ENCODE data around the gene MT1M. TPM values are rescaled to one million over a fixed set of nuclear protein-coding genes. Genes with fewer than 3 reads are reported as not detected.
A peak's percentile ranks its signal among the peaks of the same experiment; 100 is the strongest.

MT1M gene
- total and polyA plus RNA-seq, 10 of the 15 experiments (the other 5 are each of a cell fraction or from before 2014, with no cell fraction given): not detected

DNA sequence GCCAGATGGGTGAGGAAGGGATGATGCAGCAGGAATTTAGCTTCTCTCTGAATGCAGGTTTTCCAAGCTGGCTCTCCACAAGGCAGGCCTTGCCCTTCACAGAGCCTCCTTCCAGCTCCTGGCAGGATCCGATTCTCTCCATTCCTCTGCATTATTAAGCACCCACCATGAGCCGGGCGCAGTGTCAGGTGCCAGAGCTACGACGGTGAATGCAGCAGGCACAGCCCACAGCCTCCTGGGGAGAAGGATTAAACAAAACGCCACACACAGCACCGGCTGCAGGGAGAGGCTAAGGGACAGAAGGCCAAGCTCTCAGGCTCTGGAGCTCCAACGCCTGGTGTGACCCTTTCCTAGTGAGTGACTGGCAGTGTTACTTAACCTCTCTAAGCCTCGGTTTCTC lies 31.1 kb upstream of the MT1M start:
- Histone ChIP-seq H3K27me3 (replicated peaks in 1 of 2; ENCODE audit: control insufficient read depth in 2 of 2, insufficient read depth in 2 of 2, low read length in 1 of 2) (no peaks in the 10 kb centered on the region; a peak in 2 of 4 replicates), H3K4me3 (no peak overlapping the region), H4K20me1 (ENCODE audit: control insufficient read depth, insufficient read depth) (no peaks in the 10 kb centered on the region), H2AFZ (ENCODE audit: control insufficient read depth, low read depth, low read length) (no peak overlapping the region), H3K27ac (ENCODE audit: control insufficient read depth, insufficient read depth) (no peak overlapping the region), H3K9ac (ENCODE audit: control insufficient read depth, insufficient read depth, low read length) (no peak overlapping the region), H3K79me2 (ENCODE audit: control insufficient read depth, insufficient read depth, low read length) (no peaks in the 10 kb centered on the region), H3K4me2 (ENCODE audit: control insufficient read depth, insufficient read depth) (no peak overlapping the region), H3K9me3 (replicated peaks; ENCODE audit: control insufficient read depth, insufficient read depth, low read length) (no peaks in the 10 kb centered on the region), H3K36me3 (ENCODE audit: control insufficient read depth in 2 of 2, insufficient read depth in 2 of 2, low read length in 1 of 2) (no peaks in the 10 kb centered on the region), H3K4me1 (ENCODE audit: control insufficient read depth, insufficient read depth, low read length) (no peaks in the 10 kb centered on the region)
- SMC1A ChIA-PET (ENCODE audit: uncharacterized antibody, unreplicated experiment): interaction anchor here (0.9 to 2.8 kb wide), 7 partner anchors 9 to 100 kb away, joined by 3 to 14 read pairs (median 4); no protein-coding TSS in a partner anchor
- POLR2A ChIA-PET: no interaction called here
- WGBS (ENCODE audit: insufficient coverage, insufficient replicate concordance, low lambda C conversion rate, missing lambda C conversion rate): 38% methylated on average over 9 of the region's 9 CpGs
- in situ Hi-C loops (cut with MboI): no loop called here
- FAIRE-seq (no peak), DNase-seq (ENCODE audit: low read depth, low spot score) (no peak), ATAC-seq (no peak)
- no TSS peak for BruUV-seq (replicated peaks)
- TF ChIP-seq POLR2AphosphoS2 (IDR thresholded peaks at IDR 0.05; ENCODE audit: low read depth, low read length) (no peak), RB1 (IDR thresholded peaks at IDR 0.05; ENCODE audit: borderline replicate concordance) (no peak), BCL11A (IDR thresholded peaks at IDR 0.05; ENCODE audit: low read depth, low read length) (no peak)
- CTCF ChIA-PET: interaction anchor here (0.7 to 2.8 kb wide), 20 partner anchors 8 to 528 kb away, joined by 3 to 31 read pairs (median 4); partner anchors contain the start of gene MT1E
- intact Hi-C loops (cut with micrococcal nuclease; ENCODE audit: unreplicated experiment): no loop called here
- RAD21 ChIA-PET (ENCODE audit: unreplicated experiment): interaction anchor here (1.3 to 1.6 kb wide), 4 partner anchors 19 to 101 kb away, joined by 4 to 7 read pairs (median 6); no protein-coding TSS in a partner anchor

DNA sequence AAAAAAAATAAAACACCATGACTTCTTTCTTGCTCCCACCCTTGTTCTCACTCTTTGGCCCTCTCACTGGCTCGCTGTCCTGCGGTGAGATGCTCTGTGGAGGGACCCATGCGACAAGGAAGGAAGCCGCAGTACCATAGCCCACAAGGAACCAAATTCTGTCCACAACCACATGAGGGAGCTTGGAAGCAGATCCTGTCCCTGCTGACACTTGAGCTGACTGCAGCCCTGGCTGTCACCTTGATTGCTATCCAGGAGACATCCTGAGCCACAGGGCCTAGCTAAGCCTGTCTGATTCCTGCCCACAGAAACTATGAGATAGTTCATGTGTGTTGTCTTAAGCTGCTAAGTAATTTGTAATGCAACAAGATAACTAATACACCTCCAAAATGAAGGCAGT lies 28.9 kb upstream of the MT1M start:
- ChIA-PET RAD21 (ENCODE audit: unreplicated experiment) (interaction anchor here (1.0 to 4.9 kb wide), 3 partner anchors 20 to 98 kb away, joined by 3 to 44 read pairs (median 3); no protein-coding TSS in a partner anchor), POLR2A (interaction anchor here (0.5 to 1.4 kb wide), 2 partner anchors 19 to 98 kb away, joined by 3 to 6 read pairs; no protein-coding TSS in a partner anchor), CTCF (interaction anchor here (0.6 to 10.0 kb wide), 11 partner anchors 11 to 190 kb away, joined by 3 to 77 read pairs (median 4); partner anchors contain the start of gene MT1G), SMC1A (ENCODE audit: uncharacterized antibody, unreplicated experiment) (interaction anchor here (0.7 to 2.8 kb wide), 6 partner anchors 9 to 624 kb away, joined by 3 to 22 read pairs (median 4); no protein-coding TSS in a partner anchor)
- H3K27ac ChIP-seq (ENCODE audit: control insufficient read depth, insufficient read depth): no peak overlapping the region
- DNase-seq (ENCODE audit: low read depth, low spot score) (no peak), FAIRE-seq (no peak), ATAC-seq (no peak)
- in situ Hi-C loops (cut with MboI) (no loop called here), intact Hi-C loops (cut with micrococcal nuclease; ENCODE audit: unreplicated experiment) (no loop called here)
- no peaks in the 10 kb centered on the region; a peak in 2 of 4 replicates for H3K27me3 ChIP-seq (replicated peaks in 1 of 2; ENCODE audit: control insufficient read depth in 2 of 2, insufficient read depth in 2 of 2, low read length in 1 of 2)
- H3K4me3 ChIP-seq: no peak overlapping the region
- H3K4me2 ChIP-seq (ENCODE audit: control insufficient read depth, insufficient read depth): no peak overlapping the region
- no TSS peak for BruUV-seq (replicated peaks)
- H3K9me3 ChIP-seq (replicated peaks; ENCODE audit: control insufficient read depth, insufficient read depth, low read length): no peaks in the 10 kb centered on the region
- peaks cover 4% of the 10 kb centered on the region for H3K4me1 ChIP-seq (ENCODE audit: control insufficient read depth, insufficient read depth, low read length)
- H3K79me2 ChIP-seq (ENCODE audit: control insufficient read depth, insufficient read depth, low read length): no peaks in the 10 kb centered on the region
- H3K9ac ChIP-seq (ENCODE audit: control insufficient read depth, insufficient read depth, low read length): no peak overlapping the region
- H3K36me3 ChIP-seq (ENCODE audit: control insufficient read depth in 2 of 2, insufficient read depth in 2 of 2, low read length in 1 of 2): no peaks in the 10 kb centered on the region
- H4K20me1 ChIP-seq (ENCODE audit: control insufficient read depth, insufficient read depth): no peaks in the 10 kb centered on the region
- WGBS (ENCODE audit: insufficient coverage, insufficient replicate concordance, low lambda C conversion rate, missing lambda C conversion rate): 48% methylated on average over 4 of the region's 4 CpGs
- H2AFZ ChIP-seq (ENCODE audit: control insufficient read depth, low read depth, low read length): no peak overlapping the region
- TF ChIP-seq SMARCA5 (IDR thresholded peaks at IDR 0.05) (no peak), SUZ12 (IDR thresholded peaks at IDR 0.05; ENCODE audit: unreplicated experiment) (no peak), RAD21 (IDR thresholded peaks at IDR 0.05; ENCODE audit: insufficient read depth, low read depth, low read length) (peak; percentile 42; the same call in 1 of the 2 replicates), FOS (IDR thresholded peaks at IDR 0.05; ENCODE audit: borderline replicate concordance, extremely low read depth, insufficient read length) (no peak), CEBPB (IDR thresholded peaks at IDR 0.05; ENCODE audit: borderline replicate concordance in 1 of 2, low read depth in 2 of 2, low read length in 2 of 2) (no peak), ZNF217 (IDR thresholded peaks at IDR 0.05) (no peak), LARP7 (IDR thresholded peaks at IDR 0.05) (no peak), TCF3 (IDR thresholded peaks at IDR 0.05; ENCODE audit: borderline replicate concordance, insufficient read depth, low read depth, low read length) (no peak), RCOR1 (conservative IDR thresholded peaks at IDR 0.05; ENCODE audit: low read depth, low read length) (no peak), FOXM1 (IDR thresholded peaks at IDR 0.05; ENCODE audit: low read depth, low read length) (no peak)
- TF ChIP-seq, protein P1, sequence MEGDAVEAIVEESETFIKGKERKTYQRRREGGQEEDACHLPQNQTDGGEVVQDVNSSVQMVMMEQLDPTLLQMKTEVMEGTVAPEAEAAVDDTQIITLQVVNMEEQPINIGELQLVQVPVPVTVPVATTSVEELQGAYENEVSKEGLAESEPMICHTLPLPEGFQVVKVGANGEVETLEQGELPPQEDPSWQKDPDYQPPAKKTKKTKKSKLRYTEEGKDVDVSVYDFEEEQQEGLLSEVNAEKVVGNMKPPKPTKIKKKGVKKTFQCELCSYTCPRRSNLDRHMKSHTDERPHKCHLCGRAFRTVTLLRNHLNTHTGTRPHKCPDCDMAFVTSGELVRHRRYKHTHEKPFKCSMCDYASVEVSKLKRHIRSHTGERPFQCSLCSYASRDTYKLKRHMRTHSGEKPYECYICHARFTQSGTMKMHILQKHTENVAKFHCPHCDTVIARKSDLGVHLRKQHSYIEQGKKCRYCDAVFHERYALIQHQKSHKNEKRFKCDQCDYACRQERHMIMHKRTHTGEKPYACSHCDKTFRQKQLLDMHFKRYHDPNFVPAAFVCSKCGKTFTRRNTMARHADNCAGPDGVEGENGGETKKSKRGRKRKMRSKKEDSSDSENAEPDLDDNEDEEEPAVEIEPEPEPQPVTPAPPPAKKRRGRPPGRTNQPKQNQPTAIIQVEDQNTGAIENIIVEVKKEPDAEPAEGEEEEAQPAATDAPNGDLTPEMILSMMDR (IDR thresholded peaks at IDR 0.05 in 2 of 3, conservative IDR thresholded peaks at IDR 0.05 in 1 of 3; ENCODE audit: control insufficient read depth in 2 of 3, extremely low read depth in 1 of 3, insufficient read depth in 1 of 3, low read depth in 3 of 3, low read length in 3 of 3): peak; percentile 5 to 50 (median 33); a peak in 4 of 6 replicates
- TF ChIP-seq, protein P2, sequence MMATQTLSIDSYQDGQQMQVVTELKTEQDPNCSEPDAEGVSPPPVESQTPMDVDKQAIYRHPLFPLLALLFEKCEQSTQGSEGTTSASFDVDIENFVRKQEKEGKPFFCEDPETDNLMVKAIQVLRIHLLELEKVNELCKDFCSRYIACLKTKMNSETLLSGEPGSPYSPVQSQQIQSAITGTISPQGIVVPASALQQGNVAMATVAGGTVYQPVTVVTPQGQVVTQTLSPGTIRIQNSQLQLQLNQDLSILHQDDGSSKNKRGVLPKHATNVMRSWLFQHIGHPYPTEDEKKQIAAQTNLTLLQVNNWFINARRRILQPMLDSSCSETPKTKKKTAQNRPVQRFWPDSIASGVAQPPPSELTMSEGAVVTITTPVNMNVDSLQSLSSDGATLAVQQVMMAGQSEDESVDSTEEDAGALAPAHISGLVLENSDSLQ (IDR thresholded peaks at IDR 0.05): peak; percentile 36; the same call in 1 of the 2 replicates
